Activated T-cell treated with anti-CD3 and anti-CD28 coated beads, Interleukin-2, amount 50 U/mL, for 72 hours (primary cell): ENCODE measurements around the gene PALB2. TPM values are rescaled to one million over a fixed set of nuclear protein-coding genes. Genes with fewer than 3 reads are reported as not detected.
"Not testable (repeated sequence)": the region's sequence is repeated elsewhere in the genome, so short reads cannot be mapped to it uniquely, and the experiment has no call there.

Source experiments
- ATAC-seq, 2 donors: fragments of 150-1000 bp; cut with Tn5 transposase; replicated peaks in 1 of 2; 2 replicates each; pipeline ENCODE4 v1.10.0; 2021; ENCODE audit warnings: moderate library complexity in 2 of 2, mild to moderate bottlenecking in 1 of 2
- DNase-seq, 2 donors: peaks; one replicate each; pipeline ENCODE4 v3.0.0; 2021 to 2022; ENCODE audit warnings: mixed read lengths in 1 of 2
- H3K27ac Mint-ChIP-seq: one replicate; pipeline ENCODE4 v1.8.0; 2022; ENCODE audit warnings: mild to moderate bottlenecking, moderate library complexity, mixed read lengths
- H3K27me3 Mint-ChIP-seq: one replicate; pipeline ENCODE4 v1.8.0; 2022; ENCODE audit warnings: low read depth, mixed read lengths
- H3K36me3 Mint-ChIP-seq, 2 donors: one replicate each; pipeline ENCODE4 v1.8.0; 2022; ENCODE audit warnings: mixed read lengths in 2 of 2, mild to moderate bottlenecking in 1 of 2; ENCODE audit not compliant: insufficient read depth in 2 of 2
- H3K4me1 Mint-ChIP-seq: one replicate; pipeline ENCODE4 v1.8.0; 2022; ENCODE audit warnings: low read depth, mixed read lengths
- H3K4me3 Mint-ChIP-seq, 2 donors: one replicate each; pipeline ENCODE4 v1.8.0; 2022; ENCODE audit warnings: mild to moderate bottlenecking in 2 of 2, mixed read lengths in 2 of 2, moderate library complexity in 2 of 2
- H3K9me3 Mint-ChIP-seq, 2 donors: one replicate each; pipeline ENCODE4 v1.8.0; 2022; ENCODE audit warnings: mixed read lengths in 2 of 2
- total RNA-seq, 2 donors: library from RNA; stranded (reverse); gene quantifications; one replicate each; pipeline ENCODE4 v1.2.3, GENCODE V29; 2022

PALB2 gene
- total RNA-seq, 2 donors from 2014 or later: 22.2 to 31.7 TPM

GRCh38 chr16:23590181-23590580 is 50.9 kb downstream of the PALB2 start:
- Mint-ChIP-seq H3K27me3 (no peaks in the 10 kb centered on the region), H3K9me3 (no peaks in the 10 kb centered on the region), H3K27ac (no peak overlapping the region), H3K4me3 (no peak overlapping the region), H3K4me1 (peaks cover 30% of the 10 kb centered on the region), H3K36me3 (peaks cover 7 to 26% of the 10 kb centered on the region in 2 donors)
- ATAC-seq: no peak
- DNase-seq: no peak

- ATAC-seq: no peak
- Mint-ChIP-seq H3K9me3 (no peaks in the 10 kb centered on the region), H3K27me3 (no peaks in the 10 kb centered on the region), H3K4me1 (peaks cover 11% of the 10 kb centered on the region), H3K27ac (peak overlapping the region; percentile 51), H3K36me3 (peaks cover 10 to 30% of the 10 kb centered on the region in 2 donors), H3K4me3 (no peak overlapping the region)
- DNase-seq: no peak
Measured at GRCh38 chr16:23587726-23588125, 53.4 kb downstream of the PALB2 start.

- DNase-seq: no peak
- Mint-ChIP-seq H3K27me3 (no peaks in the 10 kb centered on the region), H3K27ac (no peak overlapping the region), H3K36me3 (peaks cover 5 to 18% of the 10 kb centered on the region in 2 donors), H3K9me3 (no peaks in the 10 kb centered on the region), H3K4me3 (no peak overlapping the region), H3K4me1 (no peaks in the 10 kb centered on the region)
- ATAC-seq: no peak
Measured at GRCh38 chr16:23584186-23585076, 56.7 kb downstream of the PALB2 start.

DNA sequence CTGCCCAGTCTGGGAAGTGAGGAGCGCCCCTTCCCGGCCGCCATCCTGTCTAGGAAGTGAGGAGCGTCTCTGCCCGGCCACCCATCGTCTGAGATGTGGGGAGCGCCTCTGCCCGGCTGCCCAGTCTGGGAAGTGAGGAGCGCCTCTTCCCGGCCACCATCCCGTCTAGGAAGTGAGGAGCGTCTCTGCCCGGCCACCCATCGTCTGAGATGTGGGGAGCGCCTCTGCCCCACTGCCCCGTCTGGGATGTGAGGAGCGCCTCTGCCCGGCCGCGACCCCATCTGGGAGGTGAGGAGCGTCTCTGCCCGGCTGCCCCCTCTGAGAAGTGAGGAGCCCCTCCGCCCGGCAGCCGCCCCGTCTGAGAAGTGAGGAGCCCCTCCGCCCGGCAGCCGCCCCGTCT is 57.8 kb downstream of the PALB2 start:
- H3K4me3 Mint-ChIP-seq, DNase-seq, H3K27ac Mint-ChIP-seq, ATAC-seq, H3K27me3 Mint-ChIP-seq, H3K4me1 Mint-ChIP-seq, H3K9me3 Mint-ChIP-seq: not testable (repeated sequence)
- peaks cover 5 to 10% of the 10 kb centered on the region in 2 donors for H3K36me3 Mint-ChIP-seq

- H3K4me1 Mint-ChIP-seq: no peaks in the 10 kb centered on the region
- peak overlapping the region; percentile 76 for H3K27ac Mint-ChIP-seq
- no peaks in the 10 kb centered on the region for H3K27me3 Mint-ChIP-seq
- no peak for DNase-seq
- no peak for ATAC-seq
- H3K36me3 Mint-ChIP-seq: peaks cover 5 to 12% of the 10 kb centered on the region in 2 donors
- H3K4me3 Mint-ChIP-seq: no peak overlapping the region
- H3K9me3 Mint-ChIP-seq: no peaks in the 10 kb centered on the region
Measured at GRCh38 chr16:23581764-23582163, 59.3 kb downstream of the PALB2 start.

- no peaks in the 10 kb centered on the region for H3K27me3 Mint-ChIP-seq
- H3K27ac Mint-ChIP-seq: no peak overlapping the region
- no peak overlapping the region for H3K4me3 Mint-ChIP-seq
- no peaks in the 10 kb centered on the region for H3K9me3 Mint-ChIP-seq
- DNase-seq (no peak), ATAC-seq (no peak)
- H3K4me1 Mint-ChIP-seq: no peaks in the 10 kb centered on the region
- peaks cover 5 to 6% of the 10 kb centered on the region in 2 donors for H3K36me3 Mint-ChIP-seq
Measured at GRCh38 chr16:23580391-23580790, 60.7 kb downstream of the PALB2 start.

DNA sequence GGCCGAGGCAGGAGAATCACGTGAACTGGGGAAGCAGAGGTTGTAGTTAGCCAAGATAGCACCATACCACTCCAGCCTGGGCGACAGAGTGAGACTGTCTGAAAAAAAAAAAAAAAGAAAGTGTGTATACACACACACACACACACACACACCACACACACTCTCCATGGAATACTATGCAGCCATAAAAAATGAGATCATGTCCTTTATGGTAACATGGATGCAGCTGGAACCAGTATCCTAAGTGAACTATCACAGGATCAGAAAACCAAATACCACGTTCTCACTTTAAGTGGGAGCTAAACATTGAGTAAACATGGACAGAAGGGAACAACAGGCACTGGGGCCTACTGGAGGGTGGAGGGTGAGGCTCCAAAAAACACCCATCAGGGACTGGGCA is 61.7 kb downstream of the PALB2 start:
- H3K4me3 Mint-ChIP-seq: no peak overlapping the region
- no peak overlapping the region for H3K27ac Mint-ChIP-seq
- no peaks in the 10 kb centered on the region for H3K27me3 Mint-ChIP-seq
- peaks cover 4 to 5% of the 10 kb centered on the region in 2 donors for H3K36me3 Mint-ChIP-seq
- H3K9me3 Mint-ChIP-seq: no peaks in the 10 kb centered on the region
- H3K4me1 Mint-ChIP-seq: no peaks in the 10 kb centered on the region
- DNase-seq: no peak
- ATAC-seq: no peak

GRCh38 chr16:23578101-23578830 is 62.8 kb downstream of the PALB2 start:
- H3K4me3 Mint-ChIP-seq: no peak overlapping the region
- H3K36me3 Mint-ChIP-seq: peaks cover 2% of the 10 kb centered on the region in 2 donors
- H3K4me1 Mint-ChIP-seq: no peaks in the 10 kb centered on the region
- no peaks in the 10 kb centered on the region for H3K9me3 Mint-ChIP-seq
- ATAC-seq (no peak), DNase-seq (no peak)
- H3K27ac Mint-ChIP-seq: no peak overlapping the region
- H3K27me3 Mint-ChIP-seq: no peaks in the 10 kb centered on the region

GRCh38 chr16:23577493-23577892 is 63.6 kb downstream of the PALB2 start:
- Mint-ChIP-seq H3K27me3 (no peaks in the 10 kb centered on the region), H3K4me1 (no peaks in the 10 kb centered on the region), H3K9me3 (no peaks in the 10 kb centered on the region), H3K36me3 (peaks cover 2% of the 10 kb centered on the region in 2 donors), H3K4me3 (no peak overlapping the region), H3K27ac (no peak overlapping the region)
- ATAC-seq: no peak
- no peak for DNase-seq

GRCh38 chr16:23575834-23576233 is 65.3 kb downstream of the PALB2 start:
- Mint-ChIP-seq H3K9me3 (no peaks in the 10 kb centered on the region), H3K4me3 (no peak overlapping the region), H3K27ac (no peak overlapping the region), H3K27me3 (no peaks in the 10 kb centered on the region), H3K36me3 (peaks cover 2 to 4% of the 10 kb centered on the region in 2 donors), H3K4me1 (no peaks in the 10 kb centered on the region)
- DNase-seq: no peak
- peak in 1 of 2 donors; percentile 15 for ATAC-seq

- peaks cover 2 to 12% of the 10 kb centered on the region in 2 donors for H3K36me3 Mint-ChIP-seq
- no peak overlapping the region for H3K27ac Mint-ChIP-seq
- H3K9me3 Mint-ChIP-seq: no peaks in the 10 kb centered on the region
- no peaks in the 10 kb centered on the region for H3K27me3 Mint-ChIP-seq
- ATAC-seq: no peak
- no peaks in the 10 kb centered on the region for H3K4me1 Mint-ChIP-seq
- DNase-seq: no peak
- H3K4me3 Mint-ChIP-seq: no peak overlapping the region
Measured at GRCh38 chr16:23573817-23574216, 67.3 kb downstream of the PALB2 start.

DNA sequence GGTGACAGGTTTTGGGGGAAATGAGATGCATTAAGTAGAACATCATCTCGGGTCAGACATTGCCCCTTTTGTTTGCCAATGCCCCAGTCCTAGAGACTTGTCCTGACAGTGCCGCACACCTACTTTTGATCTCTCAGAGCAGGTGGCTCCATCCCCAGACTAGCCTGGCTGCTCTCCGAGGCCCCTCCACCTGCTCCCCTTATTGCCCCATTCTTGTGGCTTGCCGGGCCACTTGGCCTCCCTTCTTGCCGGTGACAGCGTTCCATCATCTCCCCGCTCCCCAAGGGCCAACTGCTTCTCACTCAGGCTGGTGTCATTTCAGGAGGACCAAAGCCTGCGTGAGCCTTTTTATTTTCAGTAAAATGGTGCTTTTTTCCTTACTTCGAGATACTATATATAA is 68.7 kb downstream of the PALB2 start:
- Mint-ChIP-seq H3K36me3 (peaks cover 2 to 16% of the 10 kb centered on the region in 2 donors), H3K27ac (no peak overlapping the region)
- no peak for DNase-seq

GRCh38 chr16:23571895-23572294 is 69.2 kb downstream of the PALB2 start:
- Mint-ChIP-seq H3K27ac (peak overlapping the region; percentile 40), H3K4me3 (no peak overlapping the region), H3K27me3 (no peaks in the 10 kb centered on the region), H3K36me3 (peaks cover 2 to 17% of the 10 kb centered on the region in 2 donors), H3K9me3 (no peaks in the 10 kb centered on the region), H3K4me1 (no peaks in the 10 kb centered on the region)
- DNase-seq: no peak
- ATAC-seq: no peak

More for the DNA sequence above, 68.7 kb downstream of the PALB2 start:
- Mint-ChIP-seq H3K4me1 (no peaks in the 10 kb centered on the region), H3K27me3 (no peaks in the 10 kb centered on the region), H3K4me3 (no peak overlapping the region), H3K9me3 (no peaks in the 10 kb centered on the region)
- no peak for ATAC-seq
